ENCODE measurements around the gene TEC.

DNA sequence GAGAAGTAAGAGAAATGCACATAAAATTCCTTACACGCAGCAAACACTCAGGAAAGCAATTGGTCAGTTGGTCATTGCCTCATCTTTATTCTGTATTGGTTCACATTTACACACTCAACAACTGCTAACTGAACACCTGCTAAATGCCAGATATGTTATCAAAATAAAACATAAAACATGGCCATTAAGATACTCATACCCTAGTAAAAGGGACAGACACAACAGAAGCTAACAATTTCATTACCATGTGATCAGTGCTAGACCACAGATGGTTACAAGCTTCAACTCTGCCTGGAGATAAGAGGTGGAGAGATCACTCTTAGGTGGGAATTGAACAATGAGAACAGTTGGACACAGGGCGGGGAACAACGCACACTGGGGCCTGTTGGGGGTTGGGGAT is 26.2 kb downstream of the TEC start:
- TF ChIP-seq POLR2A (IDR thresholded peaks at IDR 0.05) (no peak), EP300 (IDR thresholded peaks at IDR 0.05) (no peak)
- TF ChIP-seq, protein P1, sequence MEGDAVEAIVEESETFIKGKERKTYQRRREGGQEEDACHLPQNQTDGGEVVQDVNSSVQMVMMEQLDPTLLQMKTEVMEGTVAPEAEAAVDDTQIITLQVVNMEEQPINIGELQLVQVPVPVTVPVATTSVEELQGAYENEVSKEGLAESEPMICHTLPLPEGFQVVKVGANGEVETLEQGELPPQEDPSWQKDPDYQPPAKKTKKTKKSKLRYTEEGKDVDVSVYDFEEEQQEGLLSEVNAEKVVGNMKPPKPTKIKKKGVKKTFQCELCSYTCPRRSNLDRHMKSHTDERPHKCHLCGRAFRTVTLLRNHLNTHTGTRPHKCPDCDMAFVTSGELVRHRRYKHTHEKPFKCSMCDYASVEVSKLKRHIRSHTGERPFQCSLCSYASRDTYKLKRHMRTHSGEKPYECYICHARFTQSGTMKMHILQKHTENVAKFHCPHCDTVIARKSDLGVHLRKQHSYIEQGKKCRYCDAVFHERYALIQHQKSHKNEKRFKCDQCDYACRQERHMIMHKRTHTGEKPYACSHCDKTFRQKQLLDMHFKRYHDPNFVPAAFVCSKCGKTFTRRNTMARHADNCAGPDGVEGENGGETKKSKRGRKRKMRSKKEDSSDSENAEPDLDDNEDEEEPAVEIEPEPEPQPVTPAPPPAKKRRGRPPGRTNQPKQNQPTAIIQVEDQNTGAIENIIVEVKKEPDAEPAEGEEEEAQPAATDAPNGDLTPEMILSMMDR (IDR thresholded peaks at IDR 0.05) = no peak
